Measurements from ENCODE around the gene PDS5A.

Gene PDS5A

GRCh38 chr4:39941682-39942217 is 36.0 kb downstream of the PDS5A start:
- no peaks in the 10 kb centered on the region for H3K9me3 Mint-ChIP-seq
- H3K4me1 Mint-ChIP-seq (ENCODE audit: low read depth): peaks cover 25% of the 10 kb centered on the region
- H3K4me3 Mint-ChIP-seq: no peak overlapping the region
- DNase-seq (ENCODE audit: low spot score): no peak
- no peak overlapping the region for H3K27ac Mint-ChIP-seq
- peaks cover 12% of the 10 kb centered on the region for H3K36me3 Mint-ChIP-seq (ENCODE audit: low read depth)
- H3K27me3 Mint-ChIP-seq (ENCODE audit: low read depth): no peaks in the 10 kb centered on the region

- peaks cover 20% of the 10 kb centered on the region for H3K36me3 Mint-ChIP-seq (ENCODE audit: low read depth)
- H3K4me3 Mint-ChIP-seq: no peak overlapping the region
- H3K4me1 Mint-ChIP-seq (ENCODE audit: low read depth): peaks cover 43% of the 10 kb centered on the region
- H3K27ac Mint-ChIP-seq: no peak overlapping the region
- H3K9me3 Mint-ChIP-seq: no peaks in the 10 kb centered on the region
- H3K27me3 Mint-ChIP-seq (ENCODE audit: low read depth): no peaks in the 10 kb centered on the region
- no peak for DNase-seq (ENCODE audit: low spot score)
Measured at GRCh38 chr4:39937683-39938268, 39.9 kb downstream of the PDS5A start.

DNA sequence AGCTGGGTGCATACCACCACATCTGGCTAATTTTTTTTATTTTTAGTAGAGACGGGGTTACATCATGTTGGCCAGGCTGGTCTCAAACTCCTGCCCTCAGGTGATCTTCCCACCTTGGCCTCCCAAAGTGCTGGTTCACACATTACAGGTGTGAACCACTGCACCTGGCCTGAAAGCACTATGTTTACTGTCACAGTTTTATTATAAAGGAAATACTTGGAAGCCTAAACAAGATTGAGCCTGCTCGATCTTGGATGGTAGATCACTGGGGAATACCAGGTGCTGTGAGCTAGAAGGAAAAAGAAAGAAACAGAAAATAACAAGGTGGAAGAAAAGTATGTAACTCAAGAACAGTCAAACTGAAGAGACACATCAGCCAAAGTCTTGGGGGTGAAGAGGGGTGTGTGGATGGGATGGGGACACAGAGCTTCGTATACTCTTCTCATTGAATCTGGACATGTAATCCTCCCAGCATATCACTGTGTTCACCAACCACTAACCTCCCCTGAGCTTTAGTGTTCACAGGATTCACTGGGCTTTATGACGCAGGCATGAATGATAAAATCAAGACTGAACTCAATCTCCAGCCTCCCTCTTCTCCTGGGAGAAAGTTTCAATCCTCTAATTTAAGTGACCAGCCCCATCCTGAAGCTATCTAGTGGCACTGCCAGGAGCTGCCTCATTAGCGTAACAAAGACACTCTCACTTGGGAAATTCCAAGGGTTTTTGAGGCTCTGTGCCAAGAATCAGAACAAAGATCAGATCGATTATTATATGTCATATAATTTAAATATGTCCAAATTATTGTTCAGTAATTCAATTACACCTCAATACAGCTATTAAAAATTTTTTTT is 40.9 kb downstream of the PDS5A start:
- no peaks in the 10 kb centered on the region for H3K9me3 Mint-ChIP-seq
- H3K27me3 Mint-ChIP-seq (ENCODE audit: low read depth): no peaks in the 10 kb centered on the region
- no peak overlapping the region for H3K27ac Mint-ChIP-seq
- H3K4me1 Mint-ChIP-seq (ENCODE audit: low read depth): peaks cover 37% of the 10 kb centered on the region
- peaks cover 22% of the 10 kb centered on the region for H3K36me3 Mint-ChIP-seq (ENCODE audit: low read depth)
- H3K4me3 Mint-ChIP-seq: no peak overlapping the region
- no peak for DNase-seq (ENCODE audit: low spot score)

GRCh38 chr4:39933671-39934590 is 43.8 kb downstream of the PDS5A start:
- Mint-ChIP-seq H3K9me3 (no peaks in the 10 kb centered on the region), H3K27ac (peak overlapping the region; percentile 47), H3K36me3 (ENCODE audit: low read depth) (peaks cover 19% of the 10 kb centered on the region), H3K27me3 (ENCODE audit: low read depth) (no peaks in the 10 kb centered on the region), H3K4me1 (ENCODE audit: low read depth) (peaks cover 36% of the 10 kb centered on the region), H3K4me3 (peak overlapping the region; percentile 39)
- DNase-seq (ENCODE audit: low spot score): no peak

- Mint-ChIP-seq H3K27ac (peak overlapping the region; percentile 81), H3K9me3 (no peaks in the 10 kb centered on the region), H3K27me3 (ENCODE audit: low read depth) (no peaks in the 10 kb centered on the region), H3K36me3 (ENCODE audit: low read depth) (peaks cover 21% of the 10 kb centered on the region), H3K4me3 (peak overlapping the region; percentile 39), H3K4me1 (ENCODE audit: low read depth) (peaks cover 33% of the 10 kb centered on the region)
- no peak for DNase-seq (ENCODE audit: low spot score)
Measured at GRCh38 chr4:39932776-39933402, 44.8 kb downstream of the PDS5A start.

DNA sequence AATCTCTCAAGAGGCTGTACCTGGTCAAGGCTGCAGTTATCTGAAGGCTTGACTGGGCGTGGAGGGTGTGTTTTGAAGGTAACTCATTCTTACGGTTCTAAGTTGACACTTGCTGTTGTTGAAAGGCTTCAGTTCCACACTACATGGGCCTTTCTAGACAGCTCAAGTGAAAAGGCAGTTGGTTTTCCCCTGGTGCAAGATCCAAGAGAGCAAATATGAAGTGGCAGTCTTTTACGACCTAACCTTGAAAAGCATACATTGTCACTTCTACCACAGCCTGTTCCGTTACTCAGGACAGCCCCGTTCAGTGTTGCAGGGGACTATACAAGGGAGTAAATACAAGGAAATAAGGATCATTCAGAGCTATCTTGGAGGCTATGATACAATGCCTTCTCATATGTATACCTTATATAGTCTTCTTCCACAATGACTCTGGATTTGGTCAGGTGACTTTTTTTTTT is 46.2 kb downstream of the PDS5A start:
- Mint-ChIP-seq H3K27me3 (ENCODE audit: low read depth) (no peaks in the 10 kb centered on the region), H3K27ac (peak overlapping the region; percentile 12), H3K4me1 (ENCODE audit: low read depth) (peaks cover 30% of the 10 kb centered on the region), H3K9me3 (no peaks in the 10 kb centered on the region), H3K4me3 (no peak overlapping the region), H3K36me3 (ENCODE audit: low read depth) (peaks cover 26% of the 10 kb centered on the region)
- DNase-seq (ENCODE audit: low spot score): no peak

DNA sequence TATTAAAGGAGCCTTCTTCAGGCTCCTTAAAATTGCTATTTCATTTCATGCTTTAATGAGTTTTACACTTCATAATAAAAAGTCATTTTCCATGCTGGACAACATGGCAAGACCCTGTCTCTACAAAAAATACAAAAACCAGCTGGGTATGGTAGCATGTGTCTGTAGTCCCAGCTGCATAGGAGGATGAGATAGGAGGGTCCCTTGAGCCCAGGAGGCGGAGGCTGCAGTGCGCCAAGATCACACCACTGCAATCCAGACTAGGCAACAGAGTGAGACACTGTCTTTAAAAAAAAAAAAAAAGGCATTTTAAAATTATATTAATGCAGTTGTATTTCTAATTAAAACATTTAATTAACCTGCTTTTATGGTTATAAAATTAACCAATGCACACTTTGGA is 49.2 kb downstream of the PDS5A start:
- no peak for DNase-seq (ENCODE audit: low spot score)
- H3K4me3 Mint-ChIP-seq: no peak overlapping the region
- no peak overlapping the region for H3K27ac Mint-ChIP-seq
- H3K27me3 Mint-ChIP-seq (ENCODE audit: low read depth): no peaks in the 10 kb centered on the region
- no peaks in the 10 kb centered on the region for H3K9me3 Mint-ChIP-seq
- peaks cover 25% of the 10 kb centered on the region for H3K4me1 Mint-ChIP-seq (ENCODE audit: low read depth)
- H3K36me3 Mint-ChIP-seq (ENCODE audit: low read depth): peaks cover 35% of the 10 kb centered on the region

DNA sequence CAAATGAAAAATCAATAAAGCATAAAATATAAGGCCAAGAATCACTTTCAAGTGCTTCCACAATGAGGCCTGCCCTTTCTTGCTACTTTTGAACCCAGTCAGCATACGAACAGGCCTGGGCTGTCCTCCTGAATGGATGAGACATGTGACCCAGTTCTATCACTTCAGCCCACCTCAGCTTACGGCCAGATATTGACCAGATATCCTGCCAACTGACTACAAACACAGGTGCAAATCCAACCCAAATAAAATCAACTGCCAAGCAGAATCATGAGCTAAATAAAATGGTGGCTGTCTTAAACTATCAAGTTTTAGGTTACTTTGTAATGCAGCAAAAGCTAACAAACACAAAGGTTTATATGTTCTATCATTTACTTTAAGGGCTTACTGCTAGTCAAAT is 53.7 kb downstream of the PDS5A start:
- H3K36me3 Mint-ChIP-seq (ENCODE audit: low read depth): peaks cover 32% of the 10 kb centered on the region
- no peak overlapping the region for H3K4me3 Mint-ChIP-seq

DNA sequence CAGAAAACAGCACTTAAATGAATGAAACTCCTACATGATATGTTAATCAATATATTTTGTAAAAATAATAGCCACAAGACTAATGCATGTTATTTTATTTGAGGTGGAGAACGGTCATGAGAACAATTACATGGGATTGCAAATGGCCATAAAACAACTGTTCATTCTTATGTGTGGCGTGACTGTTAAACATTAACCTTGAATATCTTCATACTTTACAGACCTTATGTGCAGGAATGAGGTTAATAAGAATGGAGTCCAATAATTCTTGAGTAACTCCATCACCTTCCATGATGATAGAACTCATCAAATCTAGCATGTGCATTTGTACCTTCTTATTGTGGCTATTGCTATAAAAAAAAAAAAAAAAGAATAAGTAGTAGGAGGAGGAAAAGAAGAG is 55.3 kb downstream of the PDS5A start:
- no peaks in the 10 kb centered on the region for H3K27me3 Mint-ChIP-seq (ENCODE audit: low read depth)
- H3K4me1 Mint-ChIP-seq (ENCODE audit: low read depth): peaks cover 13% of the 10 kb centered on the region
- H3K36me3 Mint-ChIP-seq (ENCODE audit: low read depth): peaks cover 28% of the 10 kb centered on the region
- no peak for DNase-seq (ENCODE audit: low spot score)
- H3K27ac Mint-ChIP-seq: no peak overlapping the region
- no peak overlapping the region for H3K4me3 Mint-ChIP-seq
- no peaks in the 10 kb centered on the region for H3K9me3 Mint-ChIP-seq

More for the DNA sequence above, 53.7 kb downstream of the PDS5A start:
- Mint-ChIP-seq H3K27ac (no peak overlapping the region), H3K27me3 (ENCODE audit: low read depth) (no peaks in the 10 kb centered on the region), H3K9me3 (no peaks in the 10 kb centered on the region), H3K4me1 (ENCODE audit: low read depth) (peaks cover 13% of the 10 kb centered on the region)
- no peak for DNase-seq (ENCODE audit: low spot score)

GRCh38 chr4:39913471-39913870 is 64.2 kb downstream of the PDS5A start:
- Mint-ChIP-seq H3K4me3 (no peak overlapping the region), H3K36me3 (ENCODE audit: low read depth) (peaks cover 38% of the 10 kb centered on the region)

GRCh38 chr4:39910064-39910463 is 67.6 kb downstream of the PDS5A start:
- DNase-seq (ENCODE audit: low spot score): no peak

More at GRCh38 chr4:39913471-39913870, 64.2 kb downstream of the PDS5A start:
- no peak for DNase-seq (ENCODE audit: low spot score)
- Mint-ChIP-seq H3K9me3 (no peaks in the 10 kb centered on the region), H3K27ac (no peak overlapping the region), H3K4me1 (ENCODE audit: low read depth) (no peaks in the 10 kb centered on the region), H3K27me3 (ENCODE audit: low read depth) (no peaks in the 10 kb centered on the region)

DNA sequence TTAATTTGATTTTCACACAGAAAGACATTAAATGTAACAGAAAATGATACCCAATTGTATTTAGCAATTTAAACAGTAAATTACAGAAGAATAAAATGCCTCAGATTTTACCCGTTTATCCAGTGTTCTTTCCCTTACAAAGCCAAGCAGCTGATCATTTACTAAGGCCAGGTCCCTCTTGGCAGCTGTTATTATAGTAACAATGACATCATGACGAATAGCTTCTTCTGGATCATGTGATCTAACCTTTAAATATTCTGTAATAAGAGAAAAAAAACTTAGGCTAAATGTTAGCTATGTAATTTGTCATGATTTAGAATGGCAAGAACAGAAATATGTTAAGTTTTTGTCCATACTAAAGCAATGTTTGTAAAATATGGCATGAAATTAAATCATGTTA is 69.4 kb downstream of the PDS5A start:
- no peak overlapping the region for H3K4me3 Mint-ChIP-seq
- peaks cover 3% of the 10 kb centered on the region for H3K4me1 Mint-ChIP-seq (ENCODE audit: low read depth)
- no peaks in the 10 kb centered on the region for H3K9me3 Mint-ChIP-seq
- DNase-seq (ENCODE audit: low spot score): no peak
- H3K36me3 Mint-ChIP-seq (ENCODE audit: low read depth): peaks cover 43% of the 10 kb centered on the region
- H3K27ac Mint-ChIP-seq: no peak overlapping the region
- H3K27me3 Mint-ChIP-seq (ENCODE audit: low read depth): no peaks in the 10 kb centered on the region

More at GRCh38 chr4:39910064-39910463, 67.6 kb downstream of the PDS5A start:
- no peak overlapping the region for H3K4me3 Mint-ChIP-seq
- no peaks in the 10 kb centered on the region for H3K27me3 Mint-ChIP-seq (ENCODE audit: low read depth)
- no peak overlapping the region for H3K27ac Mint-ChIP-seq
- H3K4me1 Mint-ChIP-seq (ENCODE audit: low read depth): peaks cover 3% of the 10 kb centered on the region
- no peaks in the 10 kb centered on the region for H3K9me3 Mint-ChIP-seq
- H3K36me3 Mint-ChIP-seq (ENCODE audit: low read depth): peaks cover 49% of the 10 kb centered on the region

DNA sequence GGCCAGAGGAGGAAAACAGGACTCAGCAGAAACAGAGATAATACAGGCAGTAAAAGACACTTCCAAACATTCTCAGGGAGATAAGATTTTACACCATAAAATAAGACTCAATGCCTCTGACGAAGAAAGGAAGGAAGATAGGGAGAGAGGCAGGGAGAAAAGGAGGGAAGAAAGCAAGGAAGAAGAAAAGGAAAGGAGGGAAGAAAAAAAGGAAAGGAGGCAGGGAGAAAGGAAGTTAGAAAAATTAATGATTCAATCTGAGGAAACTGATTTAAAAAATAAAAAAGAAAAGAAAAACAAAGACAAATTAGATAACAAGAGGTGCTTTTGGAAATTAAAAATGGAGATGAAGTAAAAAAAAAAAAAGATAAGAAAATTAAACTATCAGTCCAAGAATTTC is 72.1 kb downstream of the PDS5A start:
- no peak for DNase-seq (ENCODE audit: low spot score)
- no peak overlapping the region for H3K27ac Mint-ChIP-seq
- H3K9me3 Mint-ChIP-seq: no peaks in the 10 kb centered on the region
- peaks cover 49% of the 10 kb centered on the region for H3K36me3 Mint-ChIP-seq (ENCODE audit: low read depth)
- peaks cover 3% of the 10 kb centered on the region for H3K4me1 Mint-ChIP-seq (ENCODE audit: low read depth)
- H3K4me3 Mint-ChIP-seq: no peak overlapping the region
- no peaks in the 10 kb centered on the region for H3K27me3 Mint-ChIP-seq (ENCODE audit: low read depth)
